HEK293 (cell line): Measurements from ENCODE around the gene PPP2R5D.
"Not testable (repeated sequence)": the region's sequence is repeated elsewhere in the genome, so short reads cannot be mapped to it uniquely, and the experiment has no call there.

Source experiments
- CTCF ChIA-PET: fragments of 350-600 bp; formaldehyde crosslinking; extraction: SDS; loops from one replicate; lab custom pipeline; 2021; ENCODE audit warnings: antibody characterized with exemption; lab: Yijun Ruan, JAX
- POLR2A ChIA-PET: fragments of 300-600 bp; formaldehyde crosslinking; extraction: SDS; loops from one replicate; lab custom pipeline; 2020; ENCODE audit warnings: antibody characterized with exemption, inconsistent platforms; lab: Yijun Ruan, JAX
- H3K27ac ChIP-seq: fragments of 200-500 bp; sonication (Bioruptor generic); 2 replicates; pipeline ENCODE4 v1.5.1; 2014; ENCODE audit warnings: low read depth, low read length, control low read depth, inconsistent platforms; ENCODE audit errors: extremely low read depth
- H3K36me3 ChIP-seq, 2 experiments: fragments of 200-500 bp in 1 of 2; sonication (Bioruptor generic) in 1 of 2; 1 replicate in 1 of 2; 2 replicates in 1 of 2; pipeline ENCODE4 v1.5.1; 2014 to 2017; ENCODE audit warnings: inconsistent platforms in 2 of 2, low read length in 2 of 2; ENCODE audit not compliant: control insufficient read depth in 2 of 2, insufficient read depth in 1 of 2
- H3K4me1 ChIP-seq: fragments of 200-500 bp; sonication (Bioruptor generic); 2 replicates; pipeline ENCODE4 v1.5.1; 2014; ENCODE audit warnings: mild to moderate bottlenecking, low read length, inconsistent platforms; ENCODE audit not compliant: control insufficient read depth, insufficient read depth
- H3K4me3 ChIP-seq: 2 replicates; pipeline ENCODE4 v1.5.1; 2011; ENCODE audit warnings: low read depth, mild to moderate bottlenecking, control low read depth, low read length, moderate library complexity
- H3K9me3 ChIP-seq: fragments of 200-500 bp; sonication (Bioruptor generic); 2 replicates; pipeline ENCODE4 v1.5.1; 2014; ENCODE audit warnings: low read depth, low read length, inconsistent platforms; ENCODE audit not compliant: control insufficient read depth, insufficient read depth
- BCL6B ChIP-seq: fragments of 450-650 bp; formaldehyde crosslinking; IDR thresholded peaks from 2 replicates; pipeline ENCODE4 v1.5.1; 2017; ENCODE audit warnings: missing biosample characterization, missing genetic modification characterization
- HOXA7 ChIP-seq: sonication (generic); formaldehyde crosslinking; IDR thresholded peaks from 2 replicates; pipeline ENCODE4 v1.8.1; 2022; ENCODE audit warnings: missing genetic modification reagents, borderline replicate concordance
- HOXC10 ChIP-seq: sonication (generic); formaldehyde crosslinking; IDR thresholded peaks from 2 replicates; pipeline ENCODE4 v1.8.1; 2023; ENCODE audit warnings: mild to moderate bottlenecking, missing genetic modification reagents
- KLF9 ChIP-seq: fragments of 450-650 bp; formaldehyde crosslinking; IDR thresholded peaks from 2 replicates; pipeline ENCODE4 v1.5.1; 2016; ENCODE audit warnings: missing biosample characterization, missing genetic modification characterization, low read depth
- OSR2 ChIP-seq: fragments of 450-650 bp; formaldehyde crosslinking; IDR thresholded peaks from 2 replicates; pipeline ENCODE4 v1.5.1; 2016; ENCODE audit warnings: missing biosample characterization, missing genetic modification characterization
- TSHZ1 ChIP-seq: fragments of 450-650 bp; formaldehyde crosslinking; IDR thresholded peaks from 2 replicates; pipeline ENCODE4 v1.5.1; 2016; ENCODE audit warnings: missing biosample characterization, missing genetic modification characterization, borderline replicate concordance
- ZBTB44 ChIP-seq: fragments of 450-650 bp; IDR thresholded peaks from 2 replicates; pipeline ENCODE4 v1.5.1; 2018; ENCODE audit warnings: missing biosample characterization, mild to moderate bottlenecking, missing genetic modification characterization
- ZBTB49 ChIP-seq: fragments of 450-650 bp; formaldehyde crosslinking; IDR thresholded peaks from 2 replicates; pipeline ENCODE4 v1.5.1; 2016; ENCODE audit warnings: missing biosample characterization, missing genetic modification characterization, low read depth
- ZNF146 ChIP-seq: fragments of 450-650 bp; formaldehyde crosslinking; IDR thresholded peaks from 2 replicates; pipeline ENCODE4 v1.5.1; 2016; ENCODE audit warnings: missing biosample characterization, missing genetic modification characterization
- ZNF24 ChIP-seq: fragments of 450-650 bp; formaldehyde crosslinking; IDR thresholded peaks from 2 replicates; pipeline ENCODE4 v1.5.1; 2016; ENCODE audit warnings: missing biosample characterization, missing genetic modification characterization
- ZNF423 ChIP-seq: fragments of 450-650 bp; formaldehyde crosslinking; IDR thresholded peaks from 2 replicates; pipeline ENCODE4 v1.5.1; 2016; ENCODE audit warnings: missing biosample characterization, missing genetic modification characterization
- ZNF426 ChIP-seq: fragments of 450-650 bp; formaldehyde crosslinking; IDR thresholded peaks from 2 replicates; pipeline ENCODE4 v1.5.1; 2017; ENCODE audit warnings: missing biosample characterization, missing genetic modification characterization, mild to moderate bottlenecking, inconsistent platforms, moderate library complexity
- ZNF488 ChIP-seq: fragments of 450-650 bp; formaldehyde crosslinking; IDR thresholded peaks from 2 replicates; pipeline ENCODE4 v1.5.1; 2016; ENCODE audit warnings: missing biosample characterization, missing genetic modification characterization
- ZNF571 ChIP-seq: fragments of 450-650 bp; formaldehyde crosslinking; IDR thresholded peaks from 2 replicates; pipeline ENCODE4 v1.5.0; 2017; ENCODE audit warnings: missing biosample characterization, missing genetic modification characterization
- ZNF792 ChIP-seq: fragments of 450-650 bp; formaldehyde crosslinking; IDR thresholded peaks from 2 replicates; pipeline ENCODE4 v1.5.1; 2016; ENCODE audit warnings: missing biosample characterization, missing genetic modification characterization

The PPP2R5D gene

GRCh38 chr6:42996513-42996912 is 12.1 kb downstream of the PPP2R5D start:
- Histone ChIP-seq H3K4me1 (no peaks in the 10 kb centered on the region), H3K4me3 (no peak overlapping the region), H3K9me3 (no peaks in the 10 kb centered on the region), H3K36me3 (peaks cover 7 to 16% of the 10 kb centered on the region in 2 experiments; a peak in 2 of 3 replicates), H3K27ac (no peak overlapping the region)
- ChIA-PET POLR2A (interaction anchor here (0.8 to 8.3 kb wide), 7 partner anchors 9 to 78 kb away, joined by 3 to 31 read pairs (median 5); partner anchors contain the start of genes KLC4, KLHDC3, MEA1 and MRPL2), CTCF (interaction anchor here (0.6 to 2.7 kb wide), 8 partner anchors 10 to 512 kb away, joined by 3 to 10 read pairs (median 4); partner anchors contain the start of gene PPP2R5D)
- no peak for TF ChIP-seq ZNF426 (tag by site-specific recombination)
- no peak for TF ChIP-seq HOXA7 (CRISPR knock-in tag)
- TF ChIP-seq KLF9 (tag by site-specific recombination), result no peak
- TF ChIP-seq ZBTB49, result no peak
- no peak for TF ChIP-seq ZNF423 (tag by site-specific recombination)
- TF ChIP-seq ZNF792 (tag by site-specific recombination), result no peak
- no peak for TF ChIP-seq ZNF24 (tag by site-specific recombination)

GRCh38 chr6:42998205-42998604 is 13.8 kb downstream of the PPP2R5D start:
- not testable (repeated sequence) for H3K4me3 ChIP-seq, H3K9me3 ChIP-seq, H3K27ac ChIP-seq, H3K4me1 ChIP-seq
- ChIA-PET CTCF (interaction anchor here (1.0 to 2.1 kb wide), 3 partner anchors 71 to 146 kb away, joined by 3 to 6 read pairs (median 4); no protein-coding TSS in a partner anchor), POLR2A (interaction anchor here (1.0 to 8.3 kb wide), 5 partner anchors 13 to 19 kb away, joined by 3 to 31 read pairs (median 16); partner anchors contain the start of genes KLHDC3, MEA1, PEX6 and PPP2R5D)
- H3K36me3 ChIP-seq, result peaks cover 7 to 15% of the 10 kb centered on the region in 2 experiments; a peak in 2 of 3 replicates

- H3K36me3 ChIP-seq, result peaks cover 19 to 21% of the 10 kb centered on the region in 2 experiments; a peak in 2 of 3 replicates
- H3K9me3 ChIP-seq, result no peaks in the 10 kb centered on the region
- H3K4me1 ChIP-seq, result no peaks in the 10 kb centered on the region
- CTCF ChIA-PET, result no interaction called here
- no peak overlapping the region for H3K27ac ChIP-seq
- H3K4me3 ChIP-seq, result no peak overlapping the region
- TF ChIP-seq BCL6B (tag by site-specific recombination) (no peak), ZNF423 (tag by site-specific recombination) (no peak), TSHZ1 (tag by site-specific recombination) (no peak), ZNF571 (tag by site-specific recombination) (no peak), ZBTB44 (no peak), OSR2 (tag by site-specific recombination) (no peak), HOXC10 (CRISPR knock-in tag) (no peak), ZNF146 (tag by site-specific recombination) (no peak), ZNF488 (no peak)
- TF ChIP-seq, all 188 proteins: peak for 0
- POLR2A ChIA-PET, result interaction anchor here (0.7 to 4.6 kb wide), 5 partner anchors 12 to 648 kb away, joined by 4 to 38 read pairs (median 7); partner anchors contain the start of genes CUL7, KLHDC3, MEA1 and PPP2R5D
These were observed 17.5 kb downstream of the PPP2R5D start for GRCh38 chr6:43001843-43002242.
